HepG2 (cell line): ENCODE data around the gene SLC7A6OS. TPM values are rescaled to one million over a fixed set of nuclear protein-coding genes. Genes with fewer than 3 reads are reported as not detected.

Experiments used
- HHEX ChIP-seq: IDR thresholded peaks from 2 replicates; pipeline ENCODE4 v1.6.1; 2016; ENCODE audit warnings: control low read depth
- HNF4G ChIP-seq, 2 experiments: sonication (generic) in 1 of 2; formaldehyde crosslinking in 1 of 2; IDR thresholded peaks; 2 replicates each; pipeline versions ENCODE4 v1.4.0 to v1.6.1; 2011 to 2020; ENCODE audit warnings: borderline replicate concordance in 2 of 2, low read depth in 2 of 2, mild to moderate bottlenecking in 2 of 2, low read length in 1 of 2, missing genetic modification reagents in 1 of 2, moderate library complexity in 1 of 2
- HOXA3 ChIP-seq: sonication (generic); formaldehyde crosslinking; IDR thresholded peaks from 2 replicates; pipeline ENCODE4 v1.5.0; 2020; ENCODE audit warnings: missing genetic modification reagents
- ISX ChIP-seq: sonication (generic); formaldehyde crosslinking; conservative IDR thresholded peaks from 2 replicates; pipeline ENCODE4 v1.5.0; 2020; ENCODE audit warnings: missing genetic modification reagents
- MYC ChIP-seq: sonication (generic); formaldehyde crosslinking; IDR thresholded peaks from 2 replicates; pipeline ENCODE4 v1.9.0; 2021; ENCODE audit warnings: missing genetic modification reagents, borderline replicate concordance
- PHF8 ChIP-seq: sonication (generic); formaldehyde crosslinking; IDR thresholded peaks from 2 replicates; pipeline ENCODE4 v1.5.0; 2020; ENCODE audit warnings: missing genetic modification reagents
- SMAD9 ChIP-seq: sonication (generic); formaldehyde crosslinking; IDR thresholded peaks from 2 replicates; pipeline ENCODE4 v1.5.1; 2020; ENCODE audit warnings: mild to moderate bottlenecking, missing genetic modification reagents
- UBTF ChIP-seq: sonication (generic); formaldehyde crosslinking; IDR thresholded peaks from 2 replicates; pipeline ENCODE4 v1.4.0; 2020; ENCODE audit warnings: mild to moderate bottlenecking, missing genetic modification reagents
- ZBTB20 ChIP-seq: sonication (generic); formaldehyde crosslinking; IDR thresholded peaks from 2 replicates; pipeline ENCODE4 v1.8.1; 2023; ENCODE audit warnings: missing genetic modification reagents, low read depth, mild to moderate bottlenecking, borderline replicate concordance
- ZNF12 ChIP-seq: sonication (generic); formaldehyde crosslinking; IDR thresholded peaks from 2 replicates; pipeline ENCODE4 v1.5.0; 2020; ENCODE audit warnings: missing genetic modification reagents
- ZNF251 ChIP-seq: sonication (generic); formaldehyde crosslinking; IDR thresholded peaks from 2 replicates; pipeline ENCODE4 v1.9.0; 2021; ENCODE audit warnings: mild to moderate bottlenecking, missing genetic modification reagents
- ZNF44 ChIP-seq: sonication (generic); formaldehyde crosslinking; IDR thresholded peaks from 2 replicates; pipeline ENCODE4 v1.5.1; 2020; ENCODE audit warnings: mild to moderate bottlenecking, missing genetic modification reagents
- ZNF615 ChIP-seq: sonication (generic); formaldehyde crosslinking; IDR thresholded peaks from 2 replicates; pipeline ENCODE4 v1.5.0; 2020; ENCODE audit warnings: mild to moderate bottlenecking, missing genetic modification reagents, borderline replicate concordance
- ZNF792 ChIP-seq: IDR thresholded peaks from 2 replicates; pipeline ENCODE4 v1.6.1; 2016
- ZXDC ChIP-seq: sonication (generic); formaldehyde crosslinking; IDR thresholded peaks from 2 replicates; pipeline ENCODE4 v1.5.0; 2020; ENCODE audit warnings: mild to moderate bottlenecking, missing genetic modification reagents
- ZZZ3 ChIP-seq: sonication (generic); formaldehyde crosslinking; IDR thresholded peaks from 2 replicates; pipeline ENCODE4 v1.4.0; 2020; ENCODE audit warnings: missing genetic modification reagents, mild to moderate bottlenecking, borderline replicate concordance
- polyA plus RNA-seq, 8 experiments: library from polyadenylated mRNA; depleted of rRNA in 3 of 8; stranded (reverse) in 7 of 8; unstranded in 1 of 8; fragments of >200 nt; fragmentation: Illumina TruSeq in 4 of 8; extraction: Trizol in 4 of 8; gene quantifications; 2 replicates each; pipeline versions ENCODE4 v1.2.1 to v1.2.3, GENCODE V29; 2011 to 2016; ENCODE audit warnings: low read depth in 4 of 8, missing spikeins in 1 of 8, mixed read lengths in 1 of 8; ENCODE audit not compliant: insufficient read depth in 1 of 8
- total RNA-seq, 5 experiments: library from RNA; depleted of rRNA; stranded (reverse); fragments of >200 nt; fragmentation: Illumina TruSeq; extraction: Trizol; gene quantifications; 2 replicates each; pipeline ENCODE4 v1.2.3, GENCODE V29; 2016; ENCODE audit warnings: low read depth in 1 of 5
- TF ChIP-seq, protein P1 (sequence below): sonication (generic); formaldehyde crosslinking; IDR thresholded peaks from 2 replicates; pipeline ENCODE4 v1.5.0; 2020; ENCODE audit warnings: missing genetic modification reagents
- TF ChIP-seq, protein P2 (sequence below): IDR thresholded peaks from 2 replicates; pipeline ENCODE4 v1.6.1; 2016; ENCODE audit warnings: missing compliant biosample characterization, missing genetic modification reagents, borderline replicate concordance

Gene SLC7A6OS
- total and polyA plus RNA-seq, 2 of the 13 experiments (the other 11 are each of a cell fraction or from before 2014, with no cell fraction given), result 11.2 to 21.5 TPM

DNA sequence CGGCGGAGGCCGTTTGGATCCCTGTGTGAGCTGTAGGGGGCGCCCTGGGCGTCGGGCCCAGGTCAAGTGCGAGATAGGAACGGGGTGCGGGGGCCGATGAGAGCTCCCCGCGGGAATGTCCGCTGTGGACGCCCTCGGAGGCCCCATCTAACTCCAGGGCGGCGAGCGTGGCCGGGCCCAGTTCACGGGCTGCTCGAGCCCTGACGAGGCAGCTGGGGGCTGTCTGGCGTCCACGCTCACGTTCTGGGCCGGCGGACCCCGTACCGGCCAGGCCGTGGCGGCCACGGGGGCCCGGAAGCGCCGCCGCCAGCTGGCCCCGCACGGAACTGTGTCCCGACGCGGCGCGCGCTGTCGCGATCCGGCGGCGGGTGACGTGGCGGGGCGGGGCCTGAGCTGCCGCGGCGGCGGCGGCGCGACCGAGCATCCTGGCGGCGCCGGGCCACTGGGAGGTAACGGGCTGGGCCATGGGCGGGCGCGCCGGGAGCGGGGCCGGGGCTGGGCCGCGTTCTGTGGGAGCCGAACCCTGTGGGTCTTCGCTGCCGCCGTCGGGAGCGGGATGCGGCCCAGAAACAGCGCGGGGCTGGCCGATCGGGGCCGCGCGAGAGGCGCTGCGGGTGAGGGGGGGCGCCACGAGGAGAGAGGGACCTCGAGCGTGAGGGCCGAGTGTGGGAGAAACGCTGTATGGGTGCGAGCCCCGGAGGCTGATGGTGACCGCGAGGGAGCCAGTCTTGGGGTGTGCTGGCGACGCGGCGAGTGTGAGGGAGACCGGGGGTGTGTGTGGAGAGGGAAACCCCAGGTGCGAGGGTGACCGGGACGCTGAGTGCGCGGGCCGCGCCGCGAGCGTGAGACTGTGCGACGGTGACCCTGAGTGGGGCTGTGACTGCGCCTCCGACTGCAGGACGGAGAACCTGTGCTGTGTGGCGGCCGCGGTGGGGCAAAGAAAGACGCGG is 46.3 kb downstream of the SLC7A6OS start, which contains the start of gene SLC7A6 (continued):
- TF ChIP-seq ZXDC (CRISPR knock-in tag) (no peak; the same call in 1 of the 2 replicates), ZNF615 (CRISPR knock-in tag) (no peak), ISX (no peak), ZNF12 (CRISPR knock-in tag) (0 out of 2 replicates have a peak, but pooled peaks have one; percentile 31), SMAD9 (CRISPR knock-in tag) (no peak), ZZZ3 (CRISPR knock-in tag) (peak; percentile 32; the same call in 1 of the 2 replicates), ZBTB20 (CRISPR knock-in tag) (no peak), PHF8 (CRISPR knock-in tag) (peak; percentile 62), HOXA3 (CRISPR knock-in tag) (peak; percentile 52), HNF4G (IDR thresholded peaks at IDR 0.05; ENCODE audit: borderline replicate concordance, low read depth, low read length) (no peak), HNF4G (CRISPR knock-in tag; IDR thresholded peaks at IDR 0.05; ENCODE audit: borderline replicate concordance, low read depth) (no peak; the same call in 1 of the 2 replicates), HHEX (no peak), UBTF (CRISPR knock-in tag) (peak; percentile 34; the same call in 1 of the 2 replicates), MYC (CRISPR knock-in tag) (peak; percentile 58), ZNF792 (0 out of 2 replicates have a peak, but pooled peaks have one; percentile 28), ZNF44 (0 out of 2 replicates have a peak, but pooled peaks have one; percentile 49), ZNF251 (CRISPR knock-in tag) (peak; percentile 82; the same call in 1 of the 2 replicates)
- TF ChIP-seq, protein P1, sequence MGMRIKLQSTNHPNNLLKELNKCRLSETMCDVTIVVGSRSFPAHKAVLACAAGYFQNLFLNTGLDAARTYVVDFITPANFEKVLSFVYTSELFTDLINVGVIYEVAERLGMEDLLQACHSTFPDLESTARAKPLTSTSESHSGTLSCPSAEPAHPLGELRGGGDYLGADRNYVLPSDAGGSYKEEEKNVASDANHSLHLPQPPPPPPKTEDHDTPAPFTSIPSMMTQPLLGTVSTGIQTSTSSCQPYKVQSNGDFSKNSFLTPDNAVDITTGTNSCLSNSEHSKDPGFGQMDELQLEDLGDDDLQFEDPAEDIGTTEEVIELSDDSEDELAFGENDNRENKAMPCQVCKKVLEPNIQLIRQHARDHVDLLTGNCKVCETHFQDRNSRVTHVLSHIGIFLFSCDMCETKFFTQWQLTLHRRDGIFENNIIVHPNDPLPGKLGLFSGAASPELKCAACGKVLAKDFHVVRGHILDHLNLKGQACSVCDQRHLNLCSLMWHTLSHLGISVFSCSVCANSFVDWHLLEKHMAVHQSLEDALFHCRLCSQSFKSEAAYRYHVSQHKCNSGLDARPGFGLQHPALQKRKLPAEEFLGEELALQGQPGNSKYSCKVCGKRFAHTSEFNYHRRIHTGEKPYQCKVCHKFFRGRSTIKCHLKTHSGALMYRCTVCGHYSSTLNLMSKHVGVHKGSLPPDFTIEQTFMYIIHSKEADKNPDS (CRISPR knock-in tag), result no peak; the same call in 1 of the 2 replicates
- TF ChIP-seq, protein P2, sequence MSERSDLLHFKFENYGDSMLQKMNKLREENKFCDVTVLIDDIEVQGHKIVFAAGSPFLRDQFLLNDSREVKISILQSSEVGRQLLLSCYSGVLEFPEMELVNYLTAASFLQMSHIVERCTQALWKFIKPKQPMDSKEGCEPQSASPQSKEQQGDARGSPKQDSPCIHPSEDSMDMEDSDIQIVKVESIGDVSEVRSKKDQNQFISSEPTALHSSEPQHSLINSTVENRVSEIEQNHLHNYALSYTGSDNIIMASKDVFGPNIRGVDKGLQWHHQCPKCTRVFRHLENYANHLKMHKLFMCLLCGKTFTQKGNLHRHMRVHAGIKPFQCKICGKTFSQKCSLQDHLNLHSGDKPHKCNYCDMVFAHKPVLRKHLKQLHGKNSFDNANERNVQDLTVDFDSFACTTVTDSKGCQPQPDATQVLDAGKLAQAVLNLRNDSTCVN (CRISPR knock-in tag), result 0 out of 2 replicates have a peak, but pooled peaks have one; percentile 36
